Measurements from ENCODE around the gene NRCAM.

Gene NRCAM

DNA sequence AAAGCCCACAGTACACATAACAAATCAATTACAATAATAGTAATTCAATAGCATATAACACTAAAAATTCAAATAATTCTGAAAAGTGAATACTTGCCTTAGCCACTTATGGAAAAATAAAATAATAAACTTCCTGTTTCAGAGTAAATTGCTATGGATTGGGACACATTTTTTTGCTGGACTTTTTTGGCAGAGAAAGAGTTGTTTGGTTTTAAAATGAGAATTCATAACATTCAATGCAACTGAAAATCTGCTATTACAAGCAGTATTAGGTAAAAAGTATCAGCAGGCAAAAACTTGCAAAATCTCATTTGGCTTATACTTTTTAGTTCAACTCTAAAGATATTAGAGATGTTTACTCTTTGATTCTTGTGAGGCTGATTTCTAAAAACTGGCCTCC lies 141.7 kb downstream of the NRCAM start:
- no peaks in the 10 kb centered on the region for H3K27me3 ChIP-seq (ENCODE audit: insufficient read depth, low read length, poor library complexity)
- no peak overlapping the region for H3K27ac ChIP-seq (ENCODE audit: low read depth, low read length)
- DNase-seq: no peak
- no peaks in the 10 kb centered on the region for H3K79me2 ChIP-seq (ENCODE audit: control insufficient read depth, insufficient read depth, low read length)
- no peaks in the 10 kb centered on the region for H3K4me1 ChIP-seq (ENCODE audit: control insufficient read depth, low read depth, low read length)
- no peak overlapping the region for H2AK5ac ChIP-seq (ENCODE audit: low read length)
- H4K8ac ChIP-seq (ENCODE audit: low read depth, low read length): no peak overlapping the region
- no peaks in the 10 kb centered on the region for H3K36me3 ChIP-seq (ENCODE audit: control insufficient read depth, insufficient read depth, low read length)
- H3K79me1 ChIP-seq (ENCODE audit: low read length): no peaks in the 10 kb centered on the region
- no peak overlapping the region for H3K4me2 ChIP-seq (ENCODE audit: low read length)
- no peak overlapping the region for H2BK5ac ChIP-seq (ENCODE audit: low read length)
- no peak overlapping the region for H3K18ac ChIP-seq (ENCODE audit: low read length)
- H2BK120ac ChIP-seq (ENCODE audit: low read depth, low read length): no peak overlapping the region
- no peak overlapping the region for H3K4me3 ChIP-seq (ENCODE audit: low read length)
- H3K56ac ChIP-seq (ENCODE audit: low read length): no peak overlapping the region
- H3K9ac ChIP-seq (ENCODE audit: low read length): no peak overlapping the region
- H3K4ac ChIP-seq (ENCODE audit: low read depth, low read length): no peak overlapping the region
- H3K23ac ChIP-seq (ENCODE audit: low read length): no peak overlapping the region
- H2BK15ac ChIP-seq (replicated peaks; ENCODE audit: low read depth): no peak overlapping the region
- H4K5ac ChIP-seq (ENCODE audit: low read length): no peak overlapping the region

DNA sequence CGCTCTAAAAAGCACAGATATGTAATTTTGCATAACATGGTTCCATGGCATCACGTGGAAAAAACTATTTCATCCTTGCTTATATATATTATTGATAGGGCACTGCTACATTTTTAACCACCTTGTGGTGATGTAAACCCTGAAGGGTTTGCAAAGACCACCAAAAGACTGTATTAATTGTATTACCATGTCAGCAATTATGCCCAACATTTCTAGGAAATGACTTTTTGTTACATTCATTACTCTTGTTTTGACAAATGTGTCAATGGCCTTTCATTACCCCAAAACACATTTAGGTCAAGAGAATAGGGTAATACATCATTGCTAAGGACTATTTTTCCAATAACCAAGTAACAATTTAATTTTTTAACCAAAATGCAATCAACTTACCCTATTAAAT lies 142.2 kb downstream of the NRCAM start:
- H2BK5ac ChIP-seq (ENCODE audit: low read length): no peak overlapping the region
- no peak overlapping the region for H2AK5ac ChIP-seq (ENCODE audit: low read length)
- H3K36me3 ChIP-seq (ENCODE audit: control insufficient read depth, insufficient read depth, low read length): no peaks in the 10 kb centered on the region
- no peak overlapping the region for H3K27ac ChIP-seq (ENCODE audit: low read depth, low read length)
- H3K79me2 ChIP-seq (ENCODE audit: control insufficient read depth, insufficient read depth, low read length): no peaks in the 10 kb centered on the region
- H3K18ac ChIP-seq (ENCODE audit: low read length): no peak overlapping the region
- no peak overlapping the region for H3K23ac ChIP-seq (ENCODE audit: low read length)
- H3K4me2 ChIP-seq (ENCODE audit: low read length): no peak overlapping the region
- H3K4me3 ChIP-seq (ENCODE audit: low read length): no peak overlapping the region
- H4K8ac ChIP-seq (ENCODE audit: low read depth, low read length): no peak overlapping the region
- no peaks in the 10 kb centered on the region for H3K79me1 ChIP-seq (ENCODE audit: low read length)
- H3K56ac ChIP-seq (ENCODE audit: low read length): no peak overlapping the region
- no peak overlapping the region for H4K5ac ChIP-seq (ENCODE audit: low read length)
- H3K4ac ChIP-seq (ENCODE audit: low read depth, low read length): no peak overlapping the region
- H2BK15ac ChIP-seq (replicated peaks; ENCODE audit: low read depth): no peak overlapping the region
- no peaks in the 10 kb centered on the region for H3K4me1 ChIP-seq (ENCODE audit: control insufficient read depth, low read depth, low read length)
- no peak overlapping the region for H2BK120ac ChIP-seq (ENCODE audit: low read depth, low read length)
- no peak overlapping the region for H3K9ac ChIP-seq (ENCODE audit: low read length)
- no peaks in the 10 kb centered on the region for H3K27me3 ChIP-seq (ENCODE audit: insufficient read depth, low read length, poor library complexity)
- DNase-seq: no peak
- WGBS (ENCODE audit: extremely low coverage, insufficient coverage, low lambda C conversion rate): no CpG with 5 or more reads among the region's 2 CpGs

GRCh38 chr7:108313086-108313485 lies 143.2 kb downstream of the NRCAM start:
- Histone ChIP-seq H4K5ac (ENCODE audit: low read length) (no peak overlapping the region), H4K8ac (ENCODE audit: low read depth, low read length) (no peak overlapping the region), H3K79me2 (ENCODE audit: control insufficient read depth, insufficient read depth, low read length) (no peaks in the 10 kb centered on the region), H3K4me1 (ENCODE audit: control insufficient read depth, low read depth, low read length) (no peaks in the 10 kb centered on the region), H3K27ac (ENCODE audit: low read depth, low read length) (no peak overlapping the region), H3K4me2 (ENCODE audit: low read length) (no peak overlapping the region), H3K18ac (ENCODE audit: low read length) (no peak overlapping the region), H2BK120ac (ENCODE audit: low read depth, low read length) (no peak overlapping the region), H2BK5ac (ENCODE audit: low read length) (no peak overlapping the region), H3K4me3 (ENCODE audit: low read length) (no peak overlapping the region), H3K79me1 (ENCODE audit: low read length) (no peaks in the 10 kb centered on the region), H3K4ac (ENCODE audit: low read depth, low read length) (no peak overlapping the region), H3K56ac (ENCODE audit: low read length) (no peak overlapping the region), H3K9ac (ENCODE audit: low read length) (no peak overlapping the region), H2BK15ac (replicated peaks; ENCODE audit: low read depth) (no peak overlapping the region), H3K36me3 (ENCODE audit: control insufficient read depth, insufficient read depth, low read length) (no peaks in the 10 kb centered on the region), H3K23ac (ENCODE audit: low read length) (no peak overlapping the region), H2AK5ac (ENCODE audit: low read length) (no peak overlapping the region), H3K27me3 (ENCODE audit: insufficient read depth, low read length, poor library complexity) (no peaks in the 10 kb centered on the region)
- no peak for DNase-seq
- WGBS (ENCODE audit: extremely low coverage, insufficient coverage, low lambda C conversion rate): no CpG with 5 or more reads among the region's 3 CpGs

GRCh38 chr7:108311446-108312168 lies 144.6 kb downstream of the NRCAM start:
- no peak overlapping the region for H4K5ac ChIP-seq (ENCODE audit: low read length)
- H3K9ac ChIP-seq (ENCODE audit: low read length): no peak overlapping the region
- H4K8ac ChIP-seq (ENCODE audit: low read depth, low read length): no peak overlapping the region
- H2BK120ac ChIP-seq (ENCODE audit: low read depth, low read length): no peak overlapping the region
- H3K27ac ChIP-seq (ENCODE audit: low read depth, low read length): no peak overlapping the region
- no peaks in the 10 kb centered on the region for H3K79me1 ChIP-seq (ENCODE audit: low read length)
- H2BK15ac ChIP-seq (replicated peaks; ENCODE audit: low read depth): no peak overlapping the region
- no peak overlapping the region for H2AK5ac ChIP-seq (ENCODE audit: low read length)
- WGBS (ENCODE audit: extremely low coverage, insufficient coverage, low lambda C conversion rate): no CpG with 5 or more reads among the region's 3 CpGs
- no peak overlapping the region for H3K4me2 ChIP-seq (ENCODE audit: low read length)
- no peaks in the 10 kb centered on the region for H3K79me2 ChIP-seq (ENCODE audit: control insufficient read depth, insufficient read depth, low read length)
- no peaks in the 10 kb centered on the region for H3K27me3 ChIP-seq (ENCODE audit: insufficient read depth, low read length, poor library complexity)
- no peaks in the 10 kb centered on the region for H3K4me1 ChIP-seq (ENCODE audit: control insufficient read depth, low read depth, low read length)
- no peak for DNase-seq
- H3K23ac ChIP-seq (ENCODE audit: low read length): no peak overlapping the region
- H3K4me3 ChIP-seq (ENCODE audit: low read length): no peak overlapping the region
- no peak overlapping the region for H2BK5ac ChIP-seq (ENCODE audit: low read length)
- no peak overlapping the region for H3K4ac ChIP-seq (ENCODE audit: low read depth, low read length)
- H3K36me3 ChIP-seq (ENCODE audit: control insufficient read depth, insufficient read depth, low read length): no peaks in the 10 kb centered on the region
- no peak overlapping the region for H3K56ac ChIP-seq (ENCODE audit: low read length)
- H3K18ac ChIP-seq (ENCODE audit: low read length): no peak overlapping the region

- Histone ChIP-seq H3K56ac (ENCODE audit: low read length) (no peak overlapping the region), H3K27ac (ENCODE audit: low read depth, low read length) (no peak overlapping the region), H3K9ac (ENCODE audit: low read length) (no peak overlapping the region), H3K4me1 (ENCODE audit: control insufficient read depth, low read depth, low read length) (no peaks in the 10 kb centered on the region), H2BK15ac (replicated peaks; ENCODE audit: low read depth) (no peak overlapping the region), H3K79me2 (ENCODE audit: control insufficient read depth, insufficient read depth, low read length) (no peaks in the 10 kb centered on the region), H3K27me3 (ENCODE audit: insufficient read depth, low read length, poor library complexity) (no peaks in the 10 kb centered on the region), H4K8ac (ENCODE audit: low read depth, low read length) (no peak overlapping the region), H3K23ac (ENCODE audit: low read length) (no peak overlapping the region), H3K4me2 (ENCODE audit: low read length) (no peak overlapping the region), H3K79me1 (ENCODE audit: low read length) (no peaks in the 10 kb centered on the region), H3K18ac (ENCODE audit: low read length) (no peak overlapping the region), H2AK5ac (ENCODE audit: low read length) (no peak overlapping the region), H3K4ac (ENCODE audit: low read depth, low read length) (no peak overlapping the region), H4K5ac (ENCODE audit: low read length) (no peak overlapping the region), H3K36me3 (ENCODE audit: control insufficient read depth, insufficient read depth, low read length) (no peaks in the 10 kb centered on the region), H2BK5ac (ENCODE audit: low read length) (no peak overlapping the region), H3K4me3 (ENCODE audit: low read length) (no peak overlapping the region), H2BK120ac (ENCODE audit: low read depth, low read length) (no peak overlapping the region)
- WGBS (ENCODE audit: extremely low coverage, insufficient coverage, low lambda C conversion rate): no CpG with 5 or more reads among the region's 2 CpGs
- DNase-seq: no peak
Observed at GRCh38 chr7:108310351-108310750, 145.9 kb downstream of the NRCAM start.

- H4K5ac ChIP-seq (ENCODE audit: low read length): no peak overlapping the region
- no peak overlapping the region for H3K23ac ChIP-seq (ENCODE audit: low read length)
- no peak overlapping the region for H3K18ac ChIP-seq (ENCODE audit: low read length)
- H3K36me3 ChIP-seq (ENCODE audit: control insufficient read depth, insufficient read depth, low read length): no peaks in the 10 kb centered on the region
- H3K79me2 ChIP-seq (ENCODE audit: control insufficient read depth, insufficient read depth, low read length): no peaks in the 10 kb centered on the region
- no CpG with 5 or more reads among the region's 2 CpGs for WGBS (ENCODE audit: extremely low coverage, insufficient coverage, low lambda C conversion rate)
- H3K79me1 ChIP-seq (ENCODE audit: low read length): no peaks in the 10 kb centered on the region
- no peak overlapping the region for H2BK5ac ChIP-seq (ENCODE audit: low read length)
- DNase-seq: peak; percentile 22
- no peaks in the 10 kb centered on the region for H3K27me3 ChIP-seq (ENCODE audit: insufficient read depth, low read length, poor library complexity)
- H3K4me1 ChIP-seq (ENCODE audit: control insufficient read depth, low read depth, low read length): no peaks in the 10 kb centered on the region
- H3K9ac ChIP-seq (ENCODE audit: low read length): no peak overlapping the region
- H3K4me3 ChIP-seq (ENCODE audit: low read length): no peak overlapping the region
- no peak overlapping the region for H4K8ac ChIP-seq (ENCODE audit: low read depth, low read length)
- H2BK15ac ChIP-seq (replicated peaks; ENCODE audit: low read depth): no peak overlapping the region
- no peak overlapping the region for H2BK120ac ChIP-seq (ENCODE audit: low read depth, low read length)
- H3K27ac ChIP-seq (ENCODE audit: low read depth, low read length): no peak overlapping the region
- no peak overlapping the region for H2AK5ac ChIP-seq (ENCODE audit: low read length)
- no peak overlapping the region for H3K56ac ChIP-seq (ENCODE audit: low read length)
- no peak overlapping the region for H3K4me2 ChIP-seq (ENCODE audit: low read length)
- H3K4ac ChIP-seq (ENCODE audit: low read depth, low read length): no peak overlapping the region
Observed at GRCh38 chr7:108308903-108309302, 147.3 kb downstream of the NRCAM start.
